DOHH2 (cell line): ENCODE data around the gene SPG7.

Experiments
- H3F3A ChIP-seq: fragments of 200-600 bp; sonication (generic), shearing (Covaris generic); 2 replicates; pipeline ENCODE4 v1.6.0; 2016; ENCODE audit warnings: antibody characterized with exemption, mild to moderate bottlenecking; ENCODE audit not compliant: control insufficient read depth, insufficient read depth
- H3K27ac ChIP-seq: fragments of 200-600 bp; sonication (generic); 2 replicates; pipeline ENCODE4 v1.5.1; 2014; ENCODE audit warnings: low read depth, mild to moderate bottlenecking, low read length, moderate library complexity
- H3K27me3 ChIP-seq: fragments of 200-600 bp; sonication (generic); 2 replicates; pipeline ENCODE4 v1.6.1; 2014; ENCODE audit warnings: mild to moderate bottlenecking, low read length, mixed read lengths; ENCODE audit not compliant: control insufficient read depth
- H3K36me3 ChIP-seq: fragments of 200-600 bp; sonication (generic); 2 replicates; pipeline ENCODE4 v1.6.1; 2014; ENCODE audit warnings: mild to moderate bottlenecking, low read length, moderate library complexity, mixed read lengths; ENCODE audit not compliant: control insufficient read depth
- H3K4me1 ChIP-seq: fragments of 200-600 bp; sonication (generic); 2 replicates; pipeline ENCODE4 v1.6.1; 2014; ENCODE audit warnings: mild to moderate bottlenecking, low read length, mixed read lengths; ENCODE audit not compliant: control insufficient read depth
- H3K4me2 ChIP-seq: fragments of 200-600 bp; sonication (generic); 2 replicates; pipeline ENCODE4 v1.6.0; 2014; ENCODE audit warnings: mild to moderate bottlenecking, low read length, moderate library complexity
- H3K4me3 ChIP-seq: fragments of 200-600 bp; sonication (generic); 2 replicates; pipeline ENCODE4 v1.5.1; 2014; ENCODE audit warnings: mild to moderate bottlenecking, low read length, mixed read lengths
- H3K79me2 ChIP-seq: fragments of 200-600 bp; sonication (generic); 2 replicates; pipeline ENCODE4 v1.6.1; 2014; ENCODE audit warnings: mild to moderate bottlenecking, low read length, mixed read lengths; ENCODE audit not compliant: control insufficient read depth
- H3K9me2 ChIP-seq: fragments of 200-600 bp; sonication (generic); replicated peaks from 2 replicates; pipeline ENCODE4 v1.6.1; 2014; ENCODE audit warnings: mild to moderate bottlenecking, low read length, mixed read lengths; ENCODE audit not compliant: control insufficient read depth
- H3K9me3 ChIP-seq: fragments of 200-600 bp; sonication (generic); 2 replicates; pipeline ENCODE4 v1.6.1; 2014; ENCODE audit warnings: antibody characterized with exemption, low read length, mixed read lengths; ENCODE audit not compliant: control insufficient read depth, insufficient read depth
- H4K20me1 ChIP-seq: fragments of 200-600 bp; sonication (generic); 2 replicates; pipeline ENCODE4 v1.6.0; 2014; ENCODE audit warnings: low read depth, mild to moderate bottlenecking, antibody characterized with exemption, low read length, moderate library complexity; ENCODE audit not compliant: control insufficient read depth, insufficient read depth
- CTCF ChIP-seq: fragments of 200-600 bp; sonication (generic); IDR thresholded peaks from one replicate; pipeline ENCODE4 v1.5.1; 2014; ENCODE audit warnings: antibody characterized with exemption, mild to moderate bottlenecking, low read depth, low read length; ENCODE audit not compliant: poor library complexity, severe bottlenecking
- EZH2phosphoT487 ChIP-seq: fragments of 200-600 bp; sonication (generic); IDR thresholded peaks from 2 replicates; pipeline ENCODE4 v1.6.1; 2017; ENCODE audit warnings: borderline replicate concordance, mild to moderate bottlenecking, antibody characterized with exemption, low read length, moderate library complexity, mixed read lengths

SPG7 gene

DNA sequence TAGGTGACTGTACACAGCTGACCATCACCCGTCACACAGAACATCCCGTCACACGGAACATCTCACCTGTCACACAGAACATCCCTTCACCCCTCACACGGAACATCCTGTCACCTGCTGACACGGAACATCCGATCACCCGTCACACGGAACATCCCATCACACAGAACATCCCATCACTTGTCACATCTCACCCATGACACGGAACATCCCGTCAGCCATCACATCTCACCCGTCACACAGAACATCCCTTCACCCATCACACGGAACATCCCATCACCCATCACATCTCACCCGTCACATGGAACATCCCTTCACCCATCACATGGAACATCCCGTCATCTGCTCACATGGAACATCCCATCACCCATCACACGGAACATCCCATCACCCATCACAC lies 71.1 kb downstream of the SPG7 start:
- H3K79me2 ChIP-seq: no peaks in the 10 kb centered on the region
- no peaks in the 10 kb centered on the region for H3K9me2 ChIP-seq
- no peak overlapping the region for H3K27ac ChIP-seq
- H3K4me1 ChIP-seq: peaks cover 14% of the 10 kb centered on the region
- no peaks in the 10 kb centered on the region for H4K20me1 ChIP-seq
- no peak overlapping the region for H3K4me2 ChIP-seq
- H3K27me3 ChIP-seq: peaks cover 5% of the 10 kb centered on the region
- peaks cover 10% of the 10 kb centered on the region; the same call in 1 of the 2 replicates for H3K9me3 ChIP-seq
- H3F3A ChIP-seq: 0 out of 2 replicates have a peak, but pooled peaks cover 3% of the 10 kb centered on the region
- H3K4me3 ChIP-seq: no peak overlapping the region
- H3K36me3 ChIP-seq: no peaks in the 10 kb centered on the region
- TF ChIP-seq EZH2phosphoT487: no peak

- Histone ChIP-seq H3K9me2 (no peaks in the 10 kb centered on the region), H3K4me3 (no peak overlapping the region), H3K9me3 (peaks cover 11% of the 10 kb centered on the region; the same call in 1 of the 2 replicates), H3K27me3 (no peaks in the 10 kb centered on the region), H4K20me1 (no peaks in the 10 kb centered on the region), H3K4me2 (no peak overlapping the region), H3F3A (0 out of 2 replicates have a peak, but pooled peaks cover 3% of the 10 kb centered on the region), H3K4me1 (no peaks in the 10 kb centered on the region), H3K79me2 (no peaks in the 10 kb centered on the region), H3K27ac (no peak overlapping the region), H3K36me3 (no peaks in the 10 kb centered on the region)
- TF ChIP-seq EZH2phosphoT487 (no peak), CTCF (no peak)
These were observed 73.0 kb downstream of the SPG7 start for GRCh38 chr16:89581045-89581695.

DNA sequence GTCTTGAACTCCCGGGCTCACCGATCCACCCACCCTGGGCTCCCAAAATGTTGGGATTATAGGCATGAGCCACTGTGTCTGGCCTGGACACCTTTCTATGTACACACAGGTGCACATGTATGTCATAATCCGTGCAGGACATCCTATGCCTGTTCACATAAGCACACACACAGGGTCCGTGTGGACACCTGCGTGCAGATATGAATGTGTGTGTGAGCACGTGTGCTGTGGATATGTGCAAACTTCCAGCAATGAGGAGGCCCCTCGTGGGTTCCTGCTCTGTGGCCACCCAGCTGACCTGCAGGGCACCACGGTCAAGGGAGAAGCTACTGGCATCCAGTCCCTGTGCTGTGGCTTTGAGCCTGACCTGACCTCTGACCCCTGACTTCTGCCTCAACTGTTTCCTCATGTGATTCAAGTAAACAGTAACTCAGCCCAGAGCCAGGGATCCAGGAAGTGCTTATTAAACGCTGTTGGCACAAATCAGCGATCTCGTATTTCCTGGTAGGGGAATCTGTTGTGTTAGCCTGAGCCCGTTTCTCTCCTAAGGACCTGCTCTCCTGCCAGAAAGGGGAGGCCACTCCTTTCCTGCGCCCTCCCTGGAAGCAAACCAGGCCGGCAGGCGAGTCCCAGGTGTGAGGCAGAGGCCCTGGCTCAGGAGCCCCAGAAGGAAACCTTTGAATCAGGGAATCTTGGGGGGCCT lies 73.8 kb downstream of the SPG7 start:
- Histone ChIP-seq H3K4me1 (no peaks in the 10 kb centered on the region), H3K27ac (no peak overlapping the region), H3K36me3 (no peaks in the 10 kb centered on the region), H3K4me3 (no peak overlapping the region), H4K20me1 (no peaks in the 10 kb centered on the region), H3K27me3 (no peaks in the 10 kb centered on the region), H3K9me2 (no peaks in the 10 kb centered on the region), H3F3A (peaks cover 6% of the 10 kb centered on the region; the same call in 1 of the 2 replicates), H3K4me2 (no peak overlapping the region), H3K79me2 (no peaks in the 10 kb centered on the region), H3K9me3 (peaks cover 19% of the 10 kb centered on the region; the same call in 1 of the 2 replicates)
- no peak for TF ChIP-seq EZH2phosphoT487
- TF ChIP-seq CTCF: no peak
